Measurements from ENCODE around the gene HSPA1A.
"Not testable (repeated sequence)": the region's sequence is repeated elsewhere in the genome, so short reads cannot be mapped to it uniquely, and the experiment has no call there.

Gene HSPA1A

DNA sequence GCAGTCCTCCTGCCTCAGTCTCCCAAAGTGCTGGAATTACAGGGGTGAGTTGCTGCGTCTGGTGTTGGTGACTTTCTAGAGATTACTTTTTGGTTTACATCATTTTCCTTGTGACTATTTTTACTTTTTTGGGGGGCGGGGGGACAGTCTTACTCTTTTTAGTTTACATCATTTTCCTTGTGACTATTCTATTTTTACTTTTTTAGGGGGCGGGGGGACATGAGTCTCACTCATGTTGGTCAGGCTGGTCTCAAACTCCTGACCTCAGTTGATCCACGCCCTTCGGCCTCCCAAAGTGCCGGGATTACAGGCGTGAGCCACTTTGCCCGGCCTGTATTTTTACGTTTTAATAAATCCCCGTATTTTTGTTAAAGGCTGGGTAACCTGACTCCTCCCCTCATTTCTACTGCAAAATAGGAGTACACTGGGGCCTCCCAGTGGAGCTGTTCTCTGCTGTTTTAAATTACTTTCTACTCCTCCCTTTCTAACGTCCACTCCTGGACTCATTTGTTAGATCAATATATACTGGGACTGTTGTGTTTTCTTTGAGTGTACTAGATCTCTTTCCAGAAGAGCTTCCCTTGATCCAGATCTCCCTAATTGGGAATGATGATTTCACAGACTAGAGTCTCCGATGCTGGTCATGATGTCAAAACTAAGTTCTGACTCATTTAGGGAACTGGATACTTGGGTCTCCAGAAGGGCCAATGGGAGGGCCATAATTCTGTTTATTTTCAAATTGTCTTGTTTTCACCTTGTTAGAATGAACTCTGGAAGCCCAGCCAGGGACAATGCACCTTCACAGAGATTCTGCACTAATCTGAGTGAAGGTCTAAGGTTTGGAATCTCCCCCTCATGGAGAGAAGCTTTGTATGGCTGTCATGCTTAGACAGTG, 21.4 kb downstream of the HSPA1A start:
- no peak for DNase-seq (ENCODE audit: low read depth)

DNA sequence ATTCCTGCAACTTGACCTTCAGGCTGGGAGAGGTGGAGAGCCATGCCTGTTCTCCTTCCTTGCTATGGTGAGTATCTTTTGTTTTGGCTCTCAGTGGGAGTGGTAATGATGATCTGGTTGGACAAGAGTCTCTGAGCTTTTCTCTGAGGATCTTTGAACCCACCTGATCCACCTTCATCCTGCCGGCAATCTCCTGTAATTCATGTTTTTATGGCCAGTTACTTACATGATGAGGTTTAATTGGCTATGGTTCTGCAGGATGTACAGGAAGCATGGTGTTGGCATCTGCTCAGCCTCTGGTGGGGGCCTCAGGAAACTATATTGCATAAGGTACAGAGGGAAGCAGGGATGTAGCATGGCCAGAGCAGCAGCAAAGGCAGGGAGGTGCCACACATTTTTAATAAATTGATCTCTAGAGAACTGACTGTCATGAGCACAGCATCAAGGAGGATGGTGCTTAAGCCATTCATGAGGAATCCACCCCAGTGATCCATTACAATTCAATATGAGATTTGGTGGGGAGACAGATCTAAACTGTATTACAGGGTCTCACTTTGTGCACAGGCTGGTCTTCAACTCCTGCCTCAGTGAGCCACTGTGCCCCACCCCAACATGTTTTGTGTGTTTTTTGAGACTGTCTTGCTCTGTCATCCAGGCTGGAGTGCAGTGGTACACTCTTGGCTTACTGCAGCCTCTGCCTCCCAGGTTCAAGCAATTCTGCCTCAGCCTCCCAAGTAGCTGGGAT, 22.2 kb downstream of the HSPA1A start:
- no peak for DNase-seq (ENCODE audit: low read depth)

DNA sequence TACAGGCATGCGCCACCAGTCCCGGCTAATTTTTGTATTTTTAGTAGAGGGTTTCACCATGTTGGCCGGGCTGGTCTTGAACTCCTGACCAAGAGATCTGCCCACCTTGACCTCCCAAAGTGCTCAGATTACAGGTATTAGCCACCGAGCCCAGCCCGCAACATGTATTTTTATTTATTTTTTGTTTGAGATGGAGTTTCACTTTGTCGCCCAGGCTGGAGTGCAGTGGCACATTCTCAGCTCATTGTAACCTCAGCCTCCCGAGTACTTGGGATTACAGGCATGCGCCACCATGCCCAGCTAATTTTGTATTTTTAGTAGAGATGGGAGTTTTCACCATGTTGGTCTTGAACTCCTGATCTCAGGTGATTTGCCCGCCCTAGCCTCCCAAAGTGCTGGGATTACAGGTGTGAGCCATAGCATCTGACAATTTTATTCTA, 22.8 kb downstream of the HSPA1A start:
- not testable (repeated sequence) for DNase-seq (ENCODE audit: low read depth)

DNA sequence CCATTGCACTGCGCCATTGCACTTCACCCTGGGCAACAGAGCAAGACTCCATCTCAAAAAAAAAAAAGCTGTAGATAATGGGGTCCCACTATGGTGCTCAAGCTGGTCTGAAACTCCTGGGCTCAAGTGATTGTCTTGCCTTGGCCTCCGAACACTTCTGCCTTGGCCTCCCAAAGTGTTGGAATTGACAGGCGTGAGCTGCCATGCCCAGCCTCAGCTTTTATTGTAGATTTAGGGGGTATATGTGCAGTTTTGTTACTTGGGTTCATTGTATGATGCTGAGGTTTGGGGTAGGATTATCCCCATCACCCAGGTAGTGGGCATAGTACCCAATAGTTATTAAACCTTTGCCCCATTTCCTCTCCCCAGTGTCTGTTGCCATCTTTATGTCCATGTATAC, 23.6 kb downstream of the HSPA1A start:
- DNase-seq (ENCODE audit: low read depth), result no peak

DNA sequence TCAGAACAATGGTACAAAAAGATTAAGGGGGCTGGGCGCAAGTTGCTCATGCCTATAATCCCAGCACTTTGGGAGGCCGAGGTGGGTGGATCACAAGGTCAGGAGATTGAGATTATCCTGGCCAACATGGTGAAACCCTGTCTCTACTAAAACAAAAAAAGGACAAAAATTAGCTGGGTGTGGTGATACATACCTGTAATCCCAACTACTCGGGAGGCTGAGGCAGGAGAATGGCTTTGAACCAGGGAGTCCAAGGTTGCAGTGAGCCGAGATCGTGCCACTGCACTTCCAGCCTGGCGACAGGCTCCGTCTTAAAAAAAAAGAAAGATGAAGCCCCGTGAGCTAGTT, 24.4 kb downstream of the HSPA1A start:
- not testable (repeated sequence) for DNase-seq (ENCODE audit: low read depth)

DNA sequence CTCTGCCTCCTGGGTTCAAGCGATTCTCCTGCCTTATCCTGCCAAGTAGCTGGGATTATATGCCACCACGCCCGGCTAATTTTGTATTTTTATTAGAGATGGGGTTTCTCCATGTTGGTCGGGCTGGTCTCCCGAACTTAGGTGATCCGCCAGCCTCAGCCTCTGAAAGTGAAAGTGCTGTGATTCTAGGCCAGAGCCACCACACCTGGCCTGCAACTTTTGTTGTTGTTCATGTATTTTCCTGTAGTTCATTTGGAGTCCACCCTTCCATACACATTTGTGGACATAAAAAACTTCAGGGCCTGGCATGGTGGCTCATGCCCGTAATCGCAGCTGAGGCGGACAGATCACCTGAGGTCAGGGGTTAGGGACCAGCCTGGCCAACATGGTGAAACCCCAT, 26.7 kb downstream of the HSPA1A start:
- no peak for DNase-seq (ENCODE audit: low read depth)

DNA sequence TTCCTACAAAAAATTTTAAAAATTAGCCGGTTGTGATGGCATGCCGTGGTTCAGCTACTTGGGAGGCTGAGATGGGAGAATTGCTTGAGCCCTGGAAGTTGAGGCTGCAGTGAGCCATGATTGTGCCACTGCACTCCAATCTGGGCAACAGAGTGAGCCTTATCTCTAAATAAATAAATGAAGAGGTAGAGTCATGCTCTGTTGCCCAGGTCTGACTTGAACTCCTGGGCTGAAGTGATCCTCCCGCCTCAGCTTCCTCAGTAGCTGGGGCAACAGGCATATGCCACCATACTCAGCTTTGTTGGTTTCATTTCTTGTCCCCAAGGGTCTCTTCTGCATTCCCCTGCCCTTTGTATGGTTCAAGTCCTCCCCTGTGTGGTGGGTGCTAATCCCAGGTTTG, 29.2 kb downstream of the HSPA1A start:
- no peak for DNase-seq (ENCODE audit: low read depth)

DNA sequence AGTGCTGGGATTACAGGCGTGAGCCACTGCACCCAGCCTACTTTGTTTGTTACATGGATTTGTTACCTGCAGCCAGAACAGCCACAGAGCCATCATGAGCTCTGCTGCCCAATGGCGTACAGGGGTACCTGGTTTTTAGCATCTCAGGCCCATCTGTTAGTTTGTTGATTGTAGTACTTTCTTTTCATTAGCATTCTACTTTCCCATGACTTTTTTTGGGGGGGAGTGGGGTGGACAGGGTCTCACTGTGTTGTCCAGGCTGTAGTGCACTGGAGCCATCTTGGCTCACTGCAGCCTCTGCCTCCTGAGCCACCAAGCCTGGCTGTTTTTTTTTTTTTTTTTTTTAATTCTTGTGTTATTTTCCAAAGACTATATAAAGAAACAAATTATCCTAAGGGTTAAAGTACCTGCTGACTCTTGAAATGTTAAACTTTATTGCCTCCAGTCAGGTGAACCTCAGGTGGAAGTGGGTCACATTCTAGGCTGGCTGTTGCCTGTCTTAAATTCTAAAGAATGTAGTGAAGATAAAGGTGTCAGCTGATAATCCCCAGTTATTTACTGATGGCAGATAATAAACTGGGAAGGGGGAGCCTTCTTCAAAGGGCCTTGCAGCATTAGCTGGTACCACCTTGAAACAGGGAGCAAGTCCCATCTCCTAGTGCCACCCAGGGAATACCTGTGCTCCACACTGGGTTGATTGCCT, 32.1 kb downstream of the HSPA1A start:
- DNase-seq (ENCODE audit: low read depth), result no peak

DNA sequence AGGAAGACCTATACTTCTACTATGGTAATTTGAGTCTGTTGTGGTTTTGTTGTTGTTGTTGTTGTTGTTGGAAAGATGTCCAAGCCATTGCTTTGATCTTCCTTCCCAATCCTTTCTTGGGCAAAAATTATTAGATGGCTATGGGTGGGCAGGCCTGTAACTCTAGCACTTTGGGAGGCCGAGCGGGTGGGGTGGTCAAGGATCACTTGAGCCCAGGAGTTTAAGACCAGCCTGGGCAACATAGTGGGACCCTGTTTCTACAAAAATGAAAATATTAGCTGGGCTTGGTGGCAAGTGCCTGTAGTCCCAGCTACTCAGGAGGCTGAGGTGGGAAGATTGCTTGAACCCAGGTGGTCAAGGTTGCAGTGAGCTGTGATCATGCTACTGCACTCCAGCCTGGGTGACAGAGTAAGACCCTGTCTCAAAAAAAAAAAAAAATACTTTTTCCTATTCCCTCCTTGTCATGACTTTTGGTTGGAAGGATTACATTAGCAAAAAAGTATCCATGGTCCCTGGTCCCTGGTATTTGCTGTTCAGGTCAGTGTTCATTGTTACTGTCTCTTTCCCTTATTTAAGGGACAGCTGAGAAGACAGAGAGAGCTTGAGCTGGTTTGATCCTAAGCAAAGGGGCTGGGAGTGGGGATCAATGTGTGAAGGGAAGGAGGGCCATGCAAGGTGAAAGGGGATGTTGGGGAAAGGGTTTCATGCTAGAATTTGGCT, 35.6 kb downstream of the HSPA1A start:
- DNase-seq (ENCODE audit: low read depth), result no peak

DNA sequence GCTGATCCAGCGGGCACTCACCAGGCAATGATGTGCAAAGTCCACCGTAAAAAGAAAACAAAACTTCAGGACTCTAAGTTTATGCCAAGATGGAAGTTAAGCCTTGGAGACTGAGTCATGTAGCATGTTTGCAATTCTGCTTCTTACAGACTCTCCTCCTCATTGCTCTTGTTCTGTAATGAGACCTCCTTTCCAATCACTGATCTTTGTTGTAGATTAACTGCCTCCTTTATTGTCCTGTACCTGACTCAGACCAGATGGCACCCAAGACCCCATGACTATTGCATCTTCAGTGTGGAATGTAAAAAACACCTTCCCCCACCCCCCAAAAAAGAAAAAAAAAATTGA, 36.1 kb downstream of the HSPA1A start:
- DNase-seq (ENCODE audit: low read depth), result no peak

DNA sequence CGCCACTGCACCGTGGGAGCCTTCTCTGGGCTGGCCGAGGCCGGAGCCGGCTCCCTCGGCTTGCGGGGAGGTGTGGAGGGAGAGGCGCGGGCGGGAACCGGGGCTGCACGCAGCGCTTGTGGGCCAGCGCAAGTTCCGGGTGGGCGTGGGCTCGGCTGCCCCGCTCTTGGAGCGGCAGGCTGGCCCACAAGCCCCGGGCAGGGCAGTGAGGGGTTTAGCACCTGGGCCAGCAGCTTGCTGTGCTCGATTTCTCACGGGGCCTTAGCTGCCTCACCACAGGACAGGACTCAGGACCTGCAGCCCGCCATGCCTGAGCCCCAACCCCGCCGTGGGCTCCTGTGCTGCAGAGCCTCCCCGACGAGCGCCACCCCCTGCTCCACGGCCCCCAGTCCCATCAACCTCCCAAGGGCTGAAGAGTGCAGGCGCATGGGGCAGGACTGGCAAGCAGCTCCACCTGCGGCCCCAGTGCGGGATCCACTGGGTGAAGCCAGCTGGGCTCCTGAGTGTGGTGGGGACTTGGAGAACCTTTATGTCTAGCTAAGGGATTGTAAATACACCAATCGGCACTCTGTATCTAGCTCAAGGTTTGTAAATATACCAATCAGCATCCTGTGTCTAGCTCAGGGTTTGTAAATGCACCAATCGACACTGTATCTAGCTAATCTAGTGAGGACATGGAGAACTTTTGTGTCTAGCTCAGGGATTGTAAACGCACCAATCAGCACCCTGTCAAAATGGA, 36.8 kb downstream of the HSPA1A start:
- not testable (repeated sequence) for DNase-seq (ENCODE audit: low read depth)

DNA sequence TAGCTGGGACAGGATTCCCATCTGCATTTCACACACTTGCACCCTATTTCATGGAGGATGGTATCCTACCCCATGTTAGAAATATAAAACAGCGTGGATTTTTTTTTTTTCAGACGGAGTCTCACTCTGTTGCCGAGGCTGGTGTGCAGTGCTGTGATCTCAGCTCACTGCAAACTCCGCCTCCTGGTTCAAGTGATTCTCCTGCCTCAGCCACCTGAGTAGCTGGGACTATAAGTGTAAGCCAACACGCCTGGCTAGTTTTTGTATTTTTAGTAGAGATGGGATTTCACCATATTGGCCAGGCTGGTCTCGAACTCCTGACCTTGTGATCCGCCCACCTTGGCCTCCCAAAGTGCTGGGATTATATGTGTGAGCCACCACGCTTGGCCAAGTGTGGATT, 42.4 kb downstream of the HSPA1A start:
- not testable (repeated sequence) for DNase-seq (ENCODE audit: low read depth)

DNA sequence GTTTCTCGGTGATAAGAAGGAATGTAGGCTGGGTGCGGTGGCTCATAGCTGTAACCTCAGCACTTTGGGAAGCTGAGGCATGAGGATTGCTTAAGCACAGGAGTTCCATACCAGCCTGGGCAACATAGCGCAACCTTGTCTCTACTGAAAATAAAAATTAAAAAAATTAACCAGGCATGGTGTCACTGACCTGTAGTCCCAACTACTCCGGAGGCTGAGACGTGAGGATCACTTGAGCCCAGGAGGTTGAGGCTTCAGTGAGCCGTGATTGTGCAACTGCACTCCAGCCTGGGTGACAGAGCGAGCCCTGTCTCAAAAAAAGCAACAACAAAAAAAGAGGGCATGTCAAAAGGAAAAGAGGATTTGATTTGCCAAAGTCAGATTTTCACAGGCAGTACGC, 43.4 kb downstream of the HSPA1A start:
- DNase-seq (ENCODE audit: low read depth), result no peak

DNA sequence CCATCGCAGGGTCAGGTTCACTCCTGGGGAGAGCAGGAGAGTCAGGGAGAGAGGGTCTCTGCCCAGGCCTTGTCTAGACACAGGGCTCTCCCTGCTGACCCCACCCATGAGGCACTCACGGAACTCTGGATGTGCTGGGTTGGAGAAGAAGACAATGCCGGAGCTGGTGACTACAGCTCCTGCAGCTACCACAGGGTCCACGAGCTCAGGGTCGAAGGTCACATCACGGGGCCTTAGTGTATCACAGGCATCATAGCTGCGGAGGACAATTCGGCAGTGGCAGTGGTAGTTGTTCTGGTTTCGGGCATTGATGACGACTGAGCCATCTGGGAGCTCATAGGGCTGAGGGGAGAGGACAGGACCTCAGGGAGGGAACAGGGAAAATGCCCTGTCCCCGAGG, 44.6 kb downstream of the HSPA1A start:
- DNase-seq (ENCODE audit: low read depth), result no peak

DNA sequence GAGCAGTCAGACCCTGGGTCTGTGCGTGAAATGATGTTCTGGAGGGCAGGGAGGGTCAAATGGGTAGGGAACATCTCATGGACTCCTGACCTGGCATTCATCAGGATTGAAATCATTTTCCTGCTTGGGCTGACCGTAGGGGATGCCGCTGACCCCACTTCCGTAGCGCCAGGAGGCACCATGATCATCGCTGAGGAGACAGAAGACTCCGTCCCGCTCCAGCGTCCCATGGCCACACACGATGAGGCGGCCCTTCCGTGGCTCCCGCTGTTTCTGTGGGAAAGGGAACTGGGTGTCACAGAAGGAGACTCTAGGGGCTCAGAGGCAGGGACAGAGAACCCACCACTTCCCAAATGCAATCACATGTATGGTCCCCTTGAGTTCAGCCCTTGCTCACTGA, 45.0 kb downstream of the HSPA1A start:
- no peak for DNase-seq (ENCODE audit: low read depth)

DNA sequence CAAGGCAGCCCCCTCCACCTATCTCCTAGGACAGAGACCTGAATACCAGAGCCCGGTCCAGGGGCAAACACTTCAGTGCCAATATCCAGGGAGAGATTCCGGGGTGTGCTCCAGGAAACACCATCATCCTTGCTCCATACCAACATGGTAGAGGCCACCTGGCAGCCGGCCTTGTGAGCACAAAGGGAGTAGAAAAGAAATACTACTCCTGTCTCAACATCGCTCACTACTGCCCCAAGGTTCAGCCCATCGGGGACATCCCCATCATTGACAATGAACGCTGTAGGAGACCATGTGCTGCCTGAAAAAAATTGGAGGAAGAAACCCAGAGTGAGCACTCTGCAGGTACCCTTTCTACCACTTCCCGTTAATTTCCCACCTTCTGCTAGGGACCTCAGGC, 45.8 kb downstream of the HSPA1A start:
- DNase-seq (ENCODE audit: low read depth), result no peak

DNA sequence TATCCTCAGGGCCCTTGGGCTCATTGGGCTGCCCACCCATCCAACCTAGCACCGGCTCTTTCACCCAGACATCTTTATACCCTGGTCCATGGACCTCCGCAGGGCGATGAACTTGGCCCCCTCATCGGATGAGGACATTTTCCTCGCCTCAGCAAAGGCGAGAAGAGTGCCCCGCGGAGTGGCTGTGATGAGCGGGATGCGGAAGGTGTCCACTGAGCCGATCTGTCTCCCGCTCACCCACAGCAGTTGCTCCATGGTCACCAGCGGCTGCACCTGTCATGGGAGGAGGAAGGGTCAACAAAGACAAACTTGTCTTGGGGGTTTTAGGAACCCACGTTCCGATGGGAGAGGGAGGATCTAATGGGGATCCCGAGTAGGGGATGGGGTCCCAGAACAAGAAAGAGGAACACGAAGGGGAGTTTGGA, 46.6 kb downstream of the HSPA1A start:
- DNase-seq (ENCODE audit: low read depth), result no peak

DNA sequence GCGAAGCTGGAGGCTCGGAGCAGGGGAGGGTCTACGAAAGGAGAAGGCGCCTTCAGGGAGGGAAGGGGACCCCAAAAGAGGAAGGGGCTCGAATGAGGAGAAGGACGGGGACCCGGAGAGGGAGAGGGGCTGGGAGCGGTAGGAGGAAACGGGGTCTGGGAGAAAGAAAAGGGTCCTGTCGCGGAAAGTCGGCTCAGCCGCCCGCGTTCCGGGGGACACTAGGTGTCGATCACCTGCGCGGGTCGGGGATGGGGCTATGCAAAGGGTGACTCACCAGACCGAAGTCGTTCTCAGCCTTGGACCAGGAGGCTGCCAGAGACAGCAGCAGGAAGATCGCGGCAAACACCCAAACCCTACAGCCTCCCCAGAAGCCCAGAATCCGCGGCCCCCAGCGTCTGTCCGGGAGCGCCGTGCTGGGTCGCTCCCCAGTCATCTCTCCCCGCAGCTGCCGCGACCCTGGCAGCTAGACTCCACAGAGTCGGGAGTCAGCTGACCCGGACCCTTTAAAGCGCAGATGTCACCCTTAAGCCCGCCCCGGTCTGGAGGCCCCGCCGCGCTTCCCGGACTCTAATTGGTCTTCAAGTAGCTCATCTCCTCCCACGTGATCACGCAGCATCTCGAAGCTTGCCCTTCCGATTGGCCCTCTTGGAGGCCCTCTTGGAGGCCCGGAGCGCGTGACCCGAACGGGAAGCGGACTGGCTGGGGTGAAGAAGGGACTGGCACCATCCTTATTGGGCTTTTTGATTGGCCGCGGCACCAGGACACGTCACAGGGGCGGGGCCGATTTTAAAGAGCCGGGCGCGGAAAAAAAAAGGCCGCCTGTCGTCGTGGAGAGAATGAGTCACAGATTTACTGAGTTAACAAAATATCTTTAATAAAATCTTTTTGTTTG, 47.2 kb downstream of the HSPA1A start, which contains the start of gene NEU1:
Gene NEU1, minus strand, starts transcription at position 478 of the 892 bp plus-strand sequence. Its CDS starts 45 bp downstream, at position 433.
- DNase-seq (ENCODE audit: low read depth), result peak; percentile 99

DNA sequence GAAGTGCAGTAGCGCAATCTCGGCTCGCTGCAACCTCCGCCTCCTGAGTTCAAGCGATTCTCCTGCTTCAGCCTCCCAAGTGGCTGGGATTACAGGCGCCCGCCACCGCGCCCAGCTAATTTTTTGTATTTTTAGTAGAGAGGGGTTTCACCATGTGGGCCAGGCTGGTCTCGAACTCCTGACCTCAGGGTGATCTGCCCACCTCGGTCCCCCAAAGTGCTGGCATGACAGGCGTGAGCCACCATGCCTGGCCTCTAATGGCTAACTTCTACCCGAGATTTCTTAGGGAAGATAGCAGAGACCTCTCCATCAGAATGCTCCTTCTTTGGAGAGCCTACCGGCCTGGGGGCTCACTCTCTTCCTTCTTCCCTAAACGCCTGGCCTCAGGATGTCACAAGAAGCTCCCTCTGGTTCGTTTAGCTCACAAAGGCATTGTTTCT, 48.8 kb downstream of the HSPA1A start:
- DNase-seq (ENCODE audit: low read depth), result not testable (repeated sequence)

DNA sequence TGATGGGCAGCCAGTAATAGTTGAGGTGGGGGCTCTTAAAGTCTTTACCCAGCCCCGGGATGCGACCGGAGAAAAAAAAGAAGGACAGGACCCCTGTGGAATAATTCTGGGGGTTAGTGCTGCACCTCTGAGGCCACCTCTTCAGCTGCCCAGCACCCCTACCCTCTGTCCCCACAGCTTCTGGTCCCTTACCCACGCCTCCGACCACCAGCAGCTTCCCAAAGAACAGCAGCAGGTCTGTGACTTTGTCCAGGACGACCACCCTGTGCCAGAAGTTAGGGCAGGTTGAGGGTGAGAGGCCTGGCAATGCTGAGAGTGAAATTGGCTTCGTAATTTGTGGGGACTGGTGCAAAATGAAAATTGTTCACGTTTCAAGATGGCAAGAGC, 49.5 kb downstream of the HSPA1A start:
- no peak for DNase-seq (ENCODE audit: low read depth)

All from CMK (cell line).